HL-60/S4 treated with retinoic acid at 250 ng/mL for 4 days and 3 days (cell line): ENCODE data around the gene PSMD13.
"Not testable (repeated sequence)": the region's sequence is repeated elsewhere in the genome, so short reads cannot be mapped to it uniquely, and the experiment has no call there.

Experiments
- in situ Hi-C: fragments of 300-500 bp; cut with MboI; formaldehyde crosslinking; loops from 2 replicates; pipeline ENCODE4 v1.7.0; 2022; ENCODE audit warnings: low sequenced_read_pairs

Gene PSMD13

GRCh38 chr11:236774-237767, at the start of gene PSMD13:
TSS of gene PSMD13 (plus strand) at chr11:236976. CDS start at chr11:237050, 74 bp downstream.
- in situ Hi-C loops: no loop called here

DNA sequence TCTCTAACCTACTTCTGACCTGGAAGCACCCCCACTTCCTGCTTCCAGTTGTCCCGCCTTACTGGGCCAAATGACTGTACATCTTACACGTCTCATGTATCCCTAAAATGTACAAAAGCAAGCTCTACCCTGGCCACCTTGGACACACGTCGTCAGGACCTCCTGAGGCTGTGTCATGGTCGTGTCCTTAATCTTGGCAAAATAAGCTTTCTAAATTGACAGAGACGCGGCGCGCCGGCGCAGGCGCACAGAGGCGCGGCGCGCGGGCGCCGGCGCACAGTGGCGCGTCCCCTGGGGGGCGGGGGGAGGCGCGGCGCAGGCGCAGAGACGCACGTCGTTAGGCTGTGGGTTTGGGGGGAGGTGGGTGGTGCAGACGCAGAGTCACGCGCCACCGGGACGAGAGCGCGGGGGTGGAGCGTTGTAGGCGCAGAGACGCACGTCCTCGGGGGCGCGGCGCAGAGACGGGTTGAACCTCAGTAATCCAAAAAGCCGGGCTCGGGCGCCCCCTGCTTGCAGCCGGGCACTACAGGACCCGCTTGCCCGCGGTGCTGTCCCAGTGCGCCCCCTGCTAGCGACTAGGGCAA, 47.5 kb upstream of the PSMD13 start:
- in situ Hi-C loops: not testable (repeated sequence)

DNA sequence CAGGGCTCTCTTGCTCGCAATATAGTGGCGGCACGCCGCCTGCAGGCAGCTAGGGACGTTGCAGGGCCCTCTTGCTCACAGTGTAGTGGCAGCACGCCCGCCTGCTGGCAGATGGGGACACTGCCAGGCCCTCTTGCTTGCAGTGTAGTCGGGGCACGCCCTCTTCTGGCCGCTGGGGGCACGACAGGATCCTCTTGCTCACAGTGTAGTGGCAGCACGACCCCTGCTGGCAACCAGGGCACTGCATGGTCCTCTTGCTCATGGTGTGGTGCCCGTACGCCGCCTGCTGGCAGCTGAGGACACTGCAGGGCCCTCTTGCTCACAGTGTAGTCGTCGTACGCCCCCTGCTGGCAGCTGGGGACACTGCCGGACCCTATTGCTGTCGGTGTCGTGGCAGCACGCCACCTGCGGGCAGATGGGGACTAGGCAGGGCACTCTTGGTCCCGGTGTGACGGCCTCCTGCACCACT, 46.9 kb upstream of the PSMD13 start:
- in situ Hi-C loops: not testable (repeated sequence)

GRCh38 chr11:190546-190945, 46.2 kb upstream of the PSMD13 start:
- in situ Hi-C loops: not testable (repeated sequence)

GRCh38 chr11:191490-192478, 45.0 kb upstream of the PSMD13 start:
- in situ Hi-C loops: not testable (repeated sequence)

GRCh38 chr11:192674-193128, 44.1 kb upstream of the PSMD13 start, which contains the start of gene SCGB1C1:
TSS of gene SCGB1C1 (plus strand) at chr11:193078. CDS start at chr11:193100, 22 bp downstream.
- in situ Hi-C loops: not testable (repeated sequence)

- in situ Hi-C loops: not testable (repeated sequence)
Observed at GRCh38 chr11:193481-193880, 43.3 kb upstream of the PSMD13 start.

GRCh38 chr11:196786-197731, 39.7 kb upstream of the PSMD13 start:
- in situ Hi-C loops: no loop called here

DNA sequence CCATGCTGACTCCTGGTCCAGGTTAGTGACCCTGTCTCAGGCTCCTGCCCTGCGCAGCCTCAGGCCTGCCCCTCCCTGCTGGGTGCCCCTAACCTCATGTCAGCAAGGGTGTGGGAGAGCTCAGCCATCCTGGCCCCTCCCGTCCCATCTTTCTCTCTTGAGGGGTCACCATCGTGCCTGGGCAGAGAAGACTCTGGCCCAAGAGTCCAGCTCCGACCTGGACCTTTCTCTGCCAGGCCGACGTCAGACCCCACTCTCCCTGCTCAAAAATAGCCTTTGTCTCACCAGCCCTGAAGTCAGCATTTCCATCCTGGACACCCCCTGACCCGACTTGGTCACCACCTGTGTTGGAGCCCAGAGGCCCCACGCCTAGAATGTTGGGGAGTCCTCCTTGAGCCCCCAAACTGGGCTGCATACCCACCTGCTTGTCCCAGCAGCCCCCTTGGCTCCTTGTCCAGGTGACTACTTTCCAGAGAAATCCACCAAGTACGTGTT, 39.0 kb upstream of the PSMD13 start:
- in situ Hi-C loops: no loop called here

- in situ Hi-C loops: no loop called here
Observed at GRCh38 chr11:198236-198806, 38.5 kb upstream of the PSMD13 start.

DNA sequence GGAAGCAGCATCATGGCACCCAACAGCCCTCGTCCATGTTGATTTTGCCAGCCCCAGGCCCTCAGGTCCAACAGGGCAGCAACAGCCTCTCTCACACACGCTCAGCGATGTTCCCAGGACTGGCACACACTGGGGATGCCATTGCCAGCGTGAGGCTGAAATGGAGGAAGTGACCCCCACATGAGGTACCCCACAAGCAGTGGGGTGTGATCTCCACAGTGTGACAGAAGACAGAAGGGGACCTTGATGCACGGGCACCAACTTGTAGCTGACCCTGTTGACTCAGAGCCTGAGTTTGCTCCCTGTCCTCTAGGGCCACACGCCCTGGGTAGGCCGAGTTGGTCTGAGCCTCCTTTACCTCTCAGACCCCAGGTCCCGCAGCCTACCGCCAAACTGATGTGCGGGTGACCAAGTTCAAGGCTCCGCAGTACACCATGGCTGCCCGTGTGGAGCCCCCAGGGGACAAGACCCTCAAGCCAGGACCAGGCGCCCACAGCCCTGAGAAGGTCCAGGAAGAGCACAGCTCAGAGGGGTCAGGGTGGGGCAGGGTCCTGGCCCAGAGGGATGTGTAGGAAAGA, 37.7 kb upstream of the PSMD13 start:
- in situ Hi-C loops: no loop called here

DNA sequence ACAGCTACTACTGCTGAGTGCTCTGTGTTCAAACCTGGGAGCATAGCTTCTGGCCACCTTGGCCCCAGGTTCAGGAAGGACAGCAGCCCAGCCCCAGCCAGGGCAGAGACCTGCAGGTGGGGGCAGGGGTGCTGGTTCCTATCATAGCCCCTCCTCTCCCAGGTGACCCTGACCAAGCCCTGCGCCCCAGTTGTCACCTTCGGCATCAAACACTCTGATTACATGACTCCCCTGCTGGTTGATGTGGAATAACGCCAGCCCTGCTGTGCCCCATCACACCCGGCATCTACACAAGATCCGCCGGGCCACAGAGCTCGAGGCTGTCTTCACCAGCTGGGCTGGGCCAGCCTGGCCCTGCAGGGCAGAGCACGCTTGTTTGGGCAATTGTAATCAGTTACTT, 37.0 kb upstream of the PSMD13 start:
- in situ Hi-C loops: no loop called here

DNA sequence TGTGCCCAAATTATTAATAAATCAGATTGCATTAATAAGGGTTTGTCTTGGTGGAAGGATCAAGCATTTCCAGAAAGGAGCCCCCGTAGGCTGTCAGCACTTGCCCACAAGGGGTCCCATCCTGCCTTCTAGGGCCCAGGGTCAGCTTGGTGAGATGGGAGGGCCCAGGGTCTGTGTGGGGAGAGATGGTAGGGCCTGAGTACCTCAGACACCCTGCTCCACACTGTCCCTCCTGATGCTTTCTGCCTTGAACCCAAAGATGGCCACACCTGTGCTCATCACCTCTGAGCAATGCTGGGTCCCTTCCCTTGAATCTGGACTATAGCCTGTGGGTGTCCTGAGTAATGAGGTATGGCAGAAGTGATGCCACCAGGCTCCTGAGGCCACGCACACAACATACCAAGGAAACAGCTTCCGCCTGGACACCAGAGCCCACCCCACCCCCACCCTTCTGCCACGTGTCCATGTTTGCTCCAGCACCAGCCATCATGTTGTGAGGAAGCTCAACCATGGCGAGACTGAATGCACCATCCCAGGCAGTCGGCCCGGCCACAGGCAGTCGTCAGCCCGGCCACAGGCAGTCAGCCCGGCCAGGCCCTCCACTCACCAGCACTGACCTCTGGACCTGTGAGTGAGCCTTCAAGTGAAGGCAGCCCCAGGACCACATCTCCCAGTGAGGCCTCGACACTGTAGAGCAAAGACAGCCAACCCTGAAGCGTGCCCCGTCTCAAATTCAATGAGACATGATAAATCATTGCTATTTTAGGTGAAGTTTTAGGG, 36.4 kb upstream of the PSMD13 start:
- in situ Hi-C loops: no loop called here

- in situ Hi-C loops: no loop called here
Observed at GRCh38 chr11:201966-202365, 34.8 kb upstream of the PSMD13 start.

DNA sequence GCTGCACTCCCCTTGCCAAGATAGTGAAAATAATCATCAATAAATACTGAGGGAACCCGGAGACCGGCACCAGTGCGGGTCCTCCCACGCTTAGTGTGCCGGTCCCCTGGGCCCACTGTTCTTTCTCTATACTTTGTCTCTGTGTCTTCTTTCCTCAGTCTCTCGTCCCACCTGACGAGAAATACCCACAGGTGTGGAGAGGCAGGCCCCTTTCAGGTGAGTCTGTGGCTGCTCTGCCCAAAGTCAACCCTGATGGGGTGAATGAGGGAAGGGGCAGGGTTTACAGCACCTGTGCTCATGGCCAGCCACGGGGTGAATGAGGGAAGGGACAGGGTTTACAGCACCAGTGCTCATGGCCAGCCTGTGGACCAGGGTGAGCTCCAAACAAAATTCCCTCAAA, 34.3 kb upstream of the PSMD13 start:
- in situ Hi-C loops: no loop called here

GRCh38 chr11:203056-203944, 33.5 kb upstream of the PSMD13 start:
- in situ Hi-C loops: no loop called here
